Loucy (cell line): ENCODE data around the gene TTC12.

Source experiments
- H2AFZ ChIP-seq: fragments of 200-600 bp; sonication (generic); 2 replicates; pipeline ENCODE4 v1.6.0; 2016; ENCODE audit warnings: antibody characterized with exemption, mild to moderate bottlenecking, low read length, moderate library complexity
- H3F3A ChIP-seq: fragments of 200-600 bp; 2 replicates; pipeline ENCODE4 v1.6.0; 2016; ENCODE audit warnings: antibody characterized with exemption, low read depth, mild to moderate bottlenecking
- H3K27me3 ChIP-seq: fragments of 200-600 bp; sonication (generic); 2 replicates; pipeline ENCODE4 v1.6.1; 2014; ENCODE audit warnings: low read length, mild to moderate bottlenecking; ENCODE audit not compliant: insufficient read depth, poor library complexity, severe bottlenecking
- H3K36me3 ChIP-seq: fragments of 200-600 bp; sonication (generic); 2 replicates; pipeline ENCODE4 v1.6.1; 2016; ENCODE audit warnings: low read length; ENCODE audit not compliant: insufficient read depth
- H3K4me1 ChIP-seq: fragments of 200-600 bp; sonication (generic); 2 replicates; pipeline ENCODE4 v1.5.1; 2014; ENCODE audit warnings: low read length, mild to moderate bottlenecking; ENCODE audit not compliant: insufficient read depth, poor library complexity, severe bottlenecking
- H3K4me2 ChIP-seq: fragments of 200-600 bp; sonication (generic); 2 replicates; pipeline ENCODE4 v1.6.0; 2014; ENCODE audit warnings: antibody characterized with exemption, low read length, low read depth, mild to moderate bottlenecking; ENCODE audit not compliant: poor library complexity, severe bottlenecking
- H3K4me3 ChIP-seq: fragments of 200-600 bp; sonication (generic); 2 replicates; pipeline ENCODE4 v1.5.1; 2014; ENCODE audit warnings: low read length, mild to moderate bottlenecking, mixed read lengths; ENCODE audit not compliant: poor library complexity, severe bottlenecking
- H3K79me2 ChIP-seq: fragments of 200-600 bp; sonication (generic); 2 replicates; pipeline ENCODE4 v1.6.1; 2014; ENCODE audit warnings: low read length; ENCODE audit not compliant: insufficient read depth
- H3K9ac ChIP-seq: fragments of 200-600 bp; sonication (generic); 2 replicates; pipeline ENCODE4 v1.6.0; 2014; ENCODE audit warnings: mild to moderate bottlenecking, low read depth, low read length, moderate library complexity; ENCODE audit not compliant: poor library complexity, severe bottlenecking
- H3K9me2 ChIP-seq: fragments of 200-600 bp; sonication (generic); replicated peaks from 2 replicates; pipeline ENCODE4 v1.6.1; 2016; ENCODE audit warnings: low read depth, low read length, mixed read lengths
- H3K9me3 ChIP-seq: fragments of 200-600 bp; sonication (generic); 2 replicates; pipeline ENCODE4 v1.6.1; 2014; ENCODE audit warnings: mild to moderate bottlenecking, antibody characterized with exemption, low read length, low read depth; ENCODE audit not compliant: insufficient read depth
- H4K20me1 ChIP-seq: fragments of 200-600 bp; sonication (generic); 2 replicates; pipeline ENCODE4 v1.6.0; 2014; ENCODE audit warnings: antibody characterized with exemption, low read length, mild to moderate bottlenecking; ENCODE audit not compliant: insufficient read depth, poor library complexity, severe bottlenecking
- EZH2phosphoT487 ChIP-seq: fragments of 200-600 bp; IDR thresholded peaks from 2 replicates; pipeline ENCODE4 v1.6.1; 2018; ENCODE audit warnings: antibody characterized with exemption, mild to moderate bottlenecking, moderate library complexity, borderline replicate concordance
- TF ChIP-seq, protein P1 (sequence below): fragments of 200-600 bp; sonication (generic); conservative IDR thresholded peaks from 2 replicates; pipeline ENCODE4 v1.5.1; 2014; ENCODE audit warnings: mild to moderate bottlenecking, antibody characterized with exemption, low read length

Gene TTC12

DNA sequence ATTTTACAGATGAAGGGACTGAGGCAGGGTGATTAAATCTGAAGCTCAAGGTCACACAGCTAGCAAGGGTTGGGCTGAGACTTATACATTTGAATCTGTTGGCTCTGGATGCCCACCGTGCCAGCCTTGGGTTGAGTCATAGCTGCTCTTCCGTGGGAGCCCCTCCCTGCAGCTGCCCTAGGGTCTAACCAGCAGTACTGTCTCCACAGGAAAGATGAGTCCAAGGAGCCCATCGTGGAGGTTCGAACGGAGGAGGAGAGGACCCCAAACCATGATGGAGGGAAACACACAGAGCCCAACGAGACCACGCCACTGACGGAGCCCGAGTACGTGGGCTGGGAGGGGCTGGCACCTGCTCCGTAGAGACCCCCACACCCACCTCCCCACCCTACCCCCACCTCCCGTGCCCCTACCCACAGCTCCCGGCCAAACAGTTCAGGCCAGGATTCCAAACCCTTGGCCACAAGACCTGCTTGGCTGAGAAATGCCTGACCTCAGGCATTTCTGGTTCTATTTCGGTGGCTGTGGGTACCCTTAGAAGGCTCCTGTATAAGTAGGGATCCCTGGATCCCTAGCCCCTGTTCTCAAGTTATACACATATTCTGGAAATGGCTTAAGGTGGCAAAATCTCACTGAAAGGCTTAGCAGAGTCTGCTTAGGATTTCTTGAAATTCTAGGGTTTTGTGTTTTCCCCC lies 42.7 kb upstream of the TTC12 start:
- TF ChIP-seq EZH2phosphoT487 = no peak
- TF ChIP-seq, protein P1, sequence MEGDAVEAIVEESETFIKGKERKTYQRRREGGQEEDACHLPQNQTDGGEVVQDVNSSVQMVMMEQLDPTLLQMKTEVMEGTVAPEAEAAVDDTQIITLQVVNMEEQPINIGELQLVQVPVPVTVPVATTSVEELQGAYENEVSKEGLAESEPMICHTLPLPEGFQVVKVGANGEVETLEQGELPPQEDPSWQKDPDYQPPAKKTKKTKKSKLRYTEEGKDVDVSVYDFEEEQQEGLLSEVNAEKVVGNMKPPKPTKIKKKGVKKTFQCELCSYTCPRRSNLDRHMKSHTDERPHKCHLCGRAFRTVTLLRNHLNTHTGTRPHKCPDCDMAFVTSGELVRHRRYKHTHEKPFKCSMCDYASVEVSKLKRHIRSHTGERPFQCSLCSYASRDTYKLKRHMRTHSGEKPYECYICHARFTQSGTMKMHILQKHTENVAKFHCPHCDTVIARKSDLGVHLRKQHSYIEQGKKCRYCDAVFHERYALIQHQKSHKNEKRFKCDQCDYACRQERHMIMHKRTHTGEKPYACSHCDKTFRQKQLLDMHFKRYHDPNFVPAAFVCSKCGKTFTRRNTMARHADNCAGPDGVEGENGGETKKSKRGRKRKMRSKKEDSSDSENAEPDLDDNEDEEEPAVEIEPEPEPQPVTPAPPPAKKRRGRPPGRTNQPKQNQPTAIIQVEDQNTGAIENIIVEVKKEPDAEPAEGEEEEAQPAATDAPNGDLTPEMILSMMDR = no peak
- Histone ChIP-seq H3K4me3 (no peak overlapping the region), H3K27me3 (no peaks in the 10 kb centered on the region), H3K79me2 (no peaks in the 10 kb centered on the region), H3K36me3 (no peaks in the 10 kb centered on the region), H3K4me2 (no peak overlapping the region), H3K9ac (no peak overlapping the region), H4K20me1 (no peaks in the 10 kb centered on the region), H3K9me2 (no peaks in the 10 kb centered on the region), H3F3A (no peaks in the 10 kb centered on the region), H3K9me3 (peaks cover 4% of the 10 kb centered on the region; the same call in 1 of the 2 replicates), H2AFZ (no peak overlapping the region), H3K4me1 (no peaks in the 10 kb centered on the region)

DNA sequence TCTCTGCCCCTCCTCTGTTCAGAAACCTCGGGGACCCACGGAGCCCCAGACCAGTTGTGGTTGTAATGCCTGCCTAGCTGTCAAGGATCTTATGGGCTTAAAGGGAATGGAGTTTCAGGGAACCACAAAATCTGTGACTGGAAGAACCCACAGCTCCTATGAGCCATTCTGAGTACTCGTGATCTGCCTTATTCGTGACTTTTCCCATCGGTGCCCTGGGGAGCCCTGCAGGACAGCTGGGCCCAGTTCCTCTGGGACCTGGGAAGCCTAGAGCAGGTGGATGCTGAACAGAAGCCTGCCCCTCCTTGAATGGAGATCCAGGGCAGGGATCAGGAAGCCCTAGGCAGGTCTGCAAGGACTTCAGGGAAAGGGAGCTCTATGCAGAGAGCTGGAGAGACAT lies 42.1 kb upstream of the TTC12 start:
- Histone ChIP-seq H3K9ac (no peak overlapping the region), H3K4me2 (no peak overlapping the region), H3K27me3 (no peaks in the 10 kb centered on the region), H3K36me3 (no peaks in the 10 kb centered on the region), H3K9me3 (peaks cover 4% of the 10 kb centered on the region; the same call in 1 of the 2 replicates), H2AFZ (no peak overlapping the region), H3K4me1 (no peaks in the 10 kb centered on the region), H3K79me2 (no peaks in the 10 kb centered on the region), H4K20me1 (no peaks in the 10 kb centered on the region), H3K9me2 (no peaks in the 10 kb centered on the region), H3F3A (no peaks in the 10 kb centered on the region), H3K4me3 (no peak overlapping the region)
- TF ChIP-seq, protein P1 = no peak
- TF ChIP-seq EZH2phosphoT487 = no peak

DNA sequence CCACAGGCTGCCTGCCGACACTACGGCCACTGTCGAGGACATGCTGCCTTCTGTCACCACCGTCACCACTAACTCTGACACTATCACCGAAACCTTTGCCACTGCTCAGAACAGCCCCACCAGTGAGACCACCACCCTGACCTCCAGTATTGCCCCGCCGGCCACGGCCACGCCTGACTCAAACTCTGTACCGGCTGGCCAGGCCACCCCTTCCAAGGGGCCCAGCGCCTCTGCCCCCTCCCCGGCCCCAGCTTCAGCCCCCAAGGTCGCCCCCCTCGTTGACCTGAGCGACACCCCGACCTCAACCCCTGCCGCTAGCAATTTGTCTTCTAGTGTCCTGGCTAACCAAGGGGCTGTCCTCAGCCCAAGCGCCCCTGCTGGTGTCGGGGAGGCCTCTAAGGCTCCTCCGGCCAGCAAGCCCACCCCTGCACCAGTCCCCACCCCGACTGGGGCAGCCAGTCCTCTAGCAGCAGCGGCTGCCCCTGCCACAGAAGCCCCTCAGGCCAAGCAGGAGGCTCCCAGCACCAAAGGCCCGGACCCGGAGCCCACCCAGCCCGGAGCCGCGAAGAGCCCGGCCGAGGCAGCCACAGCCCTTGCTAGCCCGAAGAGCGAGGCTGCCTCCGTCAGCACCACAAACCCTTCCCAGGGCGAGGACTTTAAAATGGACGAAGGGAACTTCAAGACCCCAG lies 41.3 kb upstream of the TTC12 start:
- no peaks in the 10 kb centered on the region for H4K20me1 ChIP-seq
- no peak overlapping the region for H2AFZ ChIP-seq
- no peak overlapping the region for H3K4me2 ChIP-seq
- no peaks in the 10 kb centered on the region for H3K4me1 ChIP-seq
- H3K4me3 ChIP-seq = no peak overlapping the region
- H3K9ac ChIP-seq = no peak overlapping the region
- H3F3A ChIP-seq = no peaks in the 10 kb centered on the region
- no peaks in the 10 kb centered on the region for H3K9me2 ChIP-seq
- H3K79me2 ChIP-seq = no peaks in the 10 kb centered on the region
- H3K36me3 ChIP-seq = no peaks in the 10 kb centered on the region
- no peak for TF ChIP-seq EZH2phosphoT487
- H3K27me3 ChIP-seq = no peaks in the 10 kb centered on the region
- H3K9me3 ChIP-seq = peaks cover 4% of the 10 kb centered on the region; the same call in 1 of the 2 replicates
